ENCODE measurements around the gene SLC22A8.
"Not testable (repeated sequence)": the region's sequence is repeated elsewhere in the genome, so short reads cannot be mapped to it uniquely, and the experiment has no call there.

Gene SLC22A8

DNA sequence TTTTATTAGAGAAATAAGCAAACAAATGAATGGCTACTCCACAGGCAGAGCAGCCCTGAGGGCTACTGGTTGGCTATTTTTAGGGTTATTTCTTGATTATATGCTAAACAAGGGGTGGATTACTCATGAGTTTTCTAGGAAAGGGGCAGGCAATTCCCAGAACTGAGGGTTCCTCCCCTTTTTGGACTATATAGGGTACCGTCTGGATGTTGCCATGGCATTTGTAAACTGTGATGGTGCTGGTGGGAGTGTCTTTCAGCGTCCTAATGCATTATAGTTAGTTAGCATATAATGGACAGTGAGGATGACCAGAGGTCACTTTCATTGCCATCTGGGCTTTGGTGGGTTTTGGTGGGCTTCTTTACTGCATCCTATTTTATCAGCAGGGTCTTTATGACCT is 50.1 kb downstream of the SLC22A8 start:
- Histone ChIP-seq H3K27ac (ENCODE audit: low read depth, low read length) (no peak overlapping the region), H3K36me3 (ENCODE audit: control insufficient read depth in 5 of 5, insufficient read depth in 5 of 5, low read length in 5 of 5) (no peaks in the 10 kb centered on the region)

GRCh38 chr11:62962391-62962790 is 53.2 kb downstream of the SLC22A8 start:
- Histone ChIP-seq H3K27ac (ENCODE audit: low read depth, low read length) (no peak overlapping the region), H3K27me3 (ENCODE audit: control insufficient read depth in 5 of 5, insufficient read depth in 4 of 5, low read length in 5 of 5) (peaks cover 0 to 3% (median 0%) of the 10 kb centered on the region in 5 donors), H3K9ac (ENCODE audit: low read length in 5 of 5) (no peak overlapping the region), H3K36me3 (ENCODE audit: control insufficient read depth in 5 of 5, insufficient read depth in 5 of 5, low read length in 5 of 5) (no peaks in the 10 kb centered on the region), H3K9me3 (ENCODE audit: control insufficient read depth in 5 of 5, low read length in 5 of 5) (no peaks in the 10 kb centered on the region), H3K4me3 (ENCODE audit: low read depth in 1 of 5, low read length in 5 of 5) (no peak overlapping the region), H3K4me1 (ENCODE audit: control insufficient read depth in 5 of 5, insufficient read depth in 5 of 5, low read length in 5 of 5) (peaks cover 2 to 10% (median 9%) of the 10 kb centered on the region in 5 donors)

More for the DNA sequence above, 50.1 kb downstream of the SLC22A8 start:
- H3K4me1 ChIP-seq (ENCODE audit: control insufficient read depth in 5 of 5, insufficient read depth in 5 of 5, low read length in 5 of 5): no peaks in the 10 kb centered on the region
- no peaks in the 10 kb centered on the region for H3K9me3 ChIP-seq (ENCODE audit: control insufficient read depth in 5 of 5, low read length in 5 of 5)
- H3K9ac ChIP-seq (ENCODE audit: low read length in 5 of 5): no peak overlapping the region
- H3K4me3 ChIP-seq (ENCODE audit: low read depth in 1 of 5, low read length in 5 of 5): no peak overlapping the region
- peaks cover 0 to 3% (median 0%) of the 10 kb centered on the region in 5 donors for H3K27me3 ChIP-seq (ENCODE audit: control insufficient read depth in 5 of 5, insufficient read depth in 4 of 5, low read length in 5 of 5)

GRCh38 chr11:62961017-62961570 is 54.5 kb downstream of the SLC22A8 start:
- peaks cover 2 to 10% (median 9%) of the 10 kb centered on the region in 5 donors for H3K4me1 ChIP-seq (ENCODE audit: control insufficient read depth in 5 of 5, insufficient read depth in 5 of 5, low read length in 5 of 5)
- H3K9ac ChIP-seq (ENCODE audit: low read length in 5 of 5): no peak overlapping the region
- no peak overlapping the region for H3K4me3 ChIP-seq (ENCODE audit: low read depth in 1 of 5, low read length in 5 of 5)
- H3K27ac ChIP-seq (ENCODE audit: low read depth, low read length): no peak overlapping the region
- H3K27me3 ChIP-seq (ENCODE audit: control insufficient read depth in 5 of 5, insufficient read depth in 4 of 5, low read length in 5 of 5): peaks cover 0 to 5% (median 0%) of the 10 kb centered on the region in 5 donors
- H3K9me3 ChIP-seq (ENCODE audit: control insufficient read depth in 5 of 5, low read length in 5 of 5): no peaks in the 10 kb centered on the region
- H3K36me3 ChIP-seq (ENCODE audit: control insufficient read depth in 5 of 5, insufficient read depth in 5 of 5, low read length in 5 of 5): no peaks in the 10 kb centered on the region

DNA sequence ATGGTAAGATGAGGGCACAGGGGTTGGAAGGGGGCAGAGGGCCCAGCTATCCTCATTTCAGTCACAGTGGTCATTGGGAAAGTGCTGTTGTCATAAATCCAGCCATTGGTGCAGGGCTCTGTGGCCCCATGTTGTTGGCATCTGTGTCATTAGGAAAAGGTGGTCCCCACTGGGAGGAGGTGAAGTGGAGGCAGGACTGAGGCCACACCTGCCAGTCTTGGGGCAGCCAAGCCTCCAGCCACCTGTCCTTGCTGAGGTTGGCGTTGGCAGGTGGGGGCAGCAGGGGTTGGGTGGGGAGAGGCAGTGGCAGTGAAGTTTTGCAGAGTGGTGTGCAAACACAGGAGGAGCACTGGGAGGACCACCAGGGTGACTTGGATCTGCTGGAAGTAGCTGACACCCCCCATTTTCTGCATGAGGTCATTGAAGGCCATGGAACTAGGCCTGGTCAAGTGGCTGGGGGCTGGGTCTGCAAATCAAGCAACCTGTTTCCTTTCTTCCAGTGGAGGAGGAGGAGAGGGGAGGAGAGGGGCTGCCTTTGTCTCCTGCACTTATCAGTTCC is 56.1 kb downstream of the SLC22A8 start:
- Histone ChIP-seq H3K4me1 (ENCODE audit: control insufficient read depth in 5 of 5, insufficient read depth in 5 of 5, low read length in 5 of 5) (peaks cover 2 to 10% (median 9%) of the 10 kb centered on the region in 5 donors), H3K9me3 (ENCODE audit: control insufficient read depth in 5 of 5, low read length in 5 of 5) (no peaks in the 10 kb centered on the region), H3K27me3 (ENCODE audit: control insufficient read depth in 5 of 5, insufficient read depth in 4 of 5, low read length in 5 of 5) (peaks cover 0 to 4% (median 0%) of the 10 kb centered on the region in 5 donors), H3K36me3 (ENCODE audit: control insufficient read depth in 5 of 5, insufficient read depth in 5 of 5, low read length in 5 of 5) (no peaks in the 10 kb centered on the region), H3K27ac (ENCODE audit: low read depth, low read length) (no peak overlapping the region), H3K9ac (ENCODE audit: low read length in 5 of 5) (no peak overlapping the region), H3K4me3 (ENCODE audit: low read depth in 1 of 5, low read length in 5 of 5) (no peak overlapping the region)

DNA sequence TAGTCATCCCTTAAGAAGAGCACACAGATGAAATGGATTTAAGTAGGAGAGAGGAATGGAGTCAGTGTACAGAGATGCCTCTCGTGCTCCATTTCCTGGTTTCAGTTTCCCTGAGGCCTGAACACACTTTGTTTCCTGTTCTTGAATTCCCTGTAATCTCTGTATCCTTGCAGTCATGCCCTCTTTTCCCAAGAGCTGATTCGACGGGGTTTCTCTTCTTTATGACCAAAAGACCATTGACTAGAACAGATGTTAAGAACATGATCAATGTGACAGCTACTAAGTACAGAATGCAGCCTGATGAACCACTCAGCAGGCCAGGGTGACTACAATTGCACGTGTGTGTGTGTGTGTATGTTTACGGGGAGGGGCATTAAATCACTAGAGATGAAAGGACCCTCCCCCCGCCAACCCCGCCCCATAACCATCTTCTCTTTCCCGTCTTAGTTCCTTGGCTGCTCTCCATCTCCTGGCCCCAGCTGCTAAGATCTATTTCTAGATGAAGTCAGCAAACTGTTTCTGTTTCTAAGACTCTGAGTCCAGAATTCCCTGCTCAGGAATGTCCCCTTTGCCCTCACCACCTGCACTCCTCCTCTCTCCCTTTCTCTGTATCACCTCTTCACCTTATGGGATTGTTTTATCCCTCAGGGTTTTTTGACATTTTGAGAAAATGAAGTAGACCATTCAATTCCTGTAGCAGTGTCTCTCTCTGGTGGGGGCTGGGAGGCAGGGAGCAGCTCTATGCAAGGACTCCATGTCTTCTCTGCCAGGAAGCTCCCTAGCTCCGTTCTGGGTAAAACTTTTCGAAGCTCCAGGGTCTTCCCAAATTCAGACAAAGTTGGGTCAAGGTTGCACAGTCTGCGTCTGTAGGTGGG is 56.9 kb downstream of the SLC22A8 start:
- H3K9ac ChIP-seq (ENCODE audit: low read length in 5 of 5): no peak overlapping the region
- H3K27ac ChIP-seq (ENCODE audit: low read depth, low read length): no peak overlapping the region
- no peaks in the 10 kb centered on the region for H3K9me3 ChIP-seq (ENCODE audit: control insufficient read depth in 5 of 5, low read length in 5 of 5)
- no peak overlapping the region for H3K4me3 ChIP-seq (ENCODE audit: low read depth in 1 of 5, low read length in 5 of 5)
- peaks cover 2 to 10% (median 9%) of the 10 kb centered on the region in 5 donors for H3K4me1 ChIP-seq (ENCODE audit: control insufficient read depth in 5 of 5, insufficient read depth in 5 of 5, low read length in 5 of 5)
- no peaks in the 10 kb centered on the region for H3K36me3 ChIP-seq (ENCODE audit: control insufficient read depth in 5 of 5, insufficient read depth in 5 of 5, low read length in 5 of 5)
- peaks cover 0 to 4% (median 0%) of the 10 kb centered on the region in 5 donors for H3K27me3 ChIP-seq (ENCODE audit: control insufficient read depth in 5 of 5, insufficient read depth in 4 of 5, low read length in 5 of 5)

GRCh38 chr11:62957147-62957546 is 58.5 kb downstream of the SLC22A8 start:
- H3K9me3 ChIP-seq (ENCODE audit: control insufficient read depth in 5 of 5, low read length in 5 of 5): no peaks in the 10 kb centered on the region

DNA sequence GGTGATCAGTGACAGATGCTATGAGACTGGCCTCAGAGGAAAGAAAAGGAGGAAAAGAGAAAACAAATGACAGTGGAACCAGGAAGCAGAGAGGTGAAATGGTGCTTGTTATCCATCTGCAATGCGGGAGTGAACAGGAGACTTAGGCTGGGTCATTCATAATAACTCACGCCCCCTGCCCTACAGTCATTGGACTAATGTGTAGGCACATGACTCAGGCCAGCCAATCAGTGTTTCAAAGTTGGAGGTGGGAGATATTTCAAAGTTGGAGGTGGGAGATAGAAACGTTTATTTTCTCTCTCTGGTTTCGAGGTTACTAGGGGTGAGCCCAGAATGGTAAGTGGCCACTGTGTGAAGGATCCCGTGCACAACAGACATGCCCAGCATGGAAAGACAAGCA is 61.2 kb downstream of the SLC22A8 start:
- Histone ChIP-seq H3K9ac (ENCODE audit: low read length in 5 of 5) (no peak overlapping the region), H3K27ac (ENCODE audit: low read depth, low read length) (no peak overlapping the region), H3K4me3 (ENCODE audit: low read depth in 1 of 5, low read length in 5 of 5) (no peak overlapping the region), H3K36me3 (ENCODE audit: control insufficient read depth in 5 of 5, insufficient read depth in 5 of 5, low read length in 5 of 5) (no peaks in the 10 kb centered on the region), H3K4me1 (ENCODE audit: control insufficient read depth in 5 of 5, insufficient read depth in 5 of 5, low read length in 5 of 5) (peaks cover 2 to 10% (median 9%) of the 10 kb centered on the region in 5 donors), H3K27me3 (ENCODE audit: control insufficient read depth in 5 of 5, insufficient read depth in 4 of 5, low read length in 5 of 5) (peaks cover 0 to 4% (median 0%) of the 10 kb centered on the region in 5 donors), H3K9me3 (ENCODE audit: control insufficient read depth in 5 of 5, low read length in 5 of 5) (no peaks in the 10 kb centered on the region)

More at GRCh38 chr11:62957147-62957546, 58.5 kb downstream of the SLC22A8 start:
- peaks cover 0 to 4% (median 0%) of the 10 kb centered on the region in 5 donors for H3K27me3 ChIP-seq (ENCODE audit: control insufficient read depth in 5 of 5, insufficient read depth in 4 of 5, low read length in 5 of 5)
- H3K36me3 ChIP-seq (ENCODE audit: control insufficient read depth in 5 of 5, insufficient read depth in 5 of 5, low read length in 5 of 5): no peaks in the 10 kb centered on the region
- H3K9ac ChIP-seq (ENCODE audit: low read length in 5 of 5): no peak overlapping the region
- no peak overlapping the region for H3K4me3 ChIP-seq (ENCODE audit: low read depth in 1 of 5, low read length in 5 of 5)
- H3K27ac ChIP-seq (ENCODE audit: low read depth, low read length): no peak overlapping the region
- peaks cover 2 to 10% (median 9%) of the 10 kb centered on the region in 5 donors for H3K4me1 ChIP-seq (ENCODE audit: control insufficient read depth in 5 of 5, insufficient read depth in 5 of 5, low read length in 5 of 5)

- H3K4me1 ChIP-seq (ENCODE audit: control insufficient read depth in 5 of 5, insufficient read depth in 5 of 5, low read length in 5 of 5): peaks cover 0 to 4% (median 3%) of the 10 kb centered on the region in 5 donors
- no peaks in the 10 kb centered on the region for H3K9me3 ChIP-seq (ENCODE audit: control insufficient read depth in 5 of 5, low read length in 5 of 5)
- no peak overlapping the region for H3K27ac ChIP-seq (ENCODE audit: low read depth, low read length)
- no peaks in the 10 kb centered on the region for H3K36me3 ChIP-seq (ENCODE audit: control insufficient read depth in 5 of 5, insufficient read depth in 5 of 5, low read length in 5 of 5)
- H3K9ac ChIP-seq (ENCODE audit: low read length in 5 of 5): no peak overlapping the region
- no peak overlapping the region for H3K4me3 ChIP-seq (ENCODE audit: low read depth in 1 of 5, low read length in 5 of 5)
- peaks cover 0 to 4% (median 0%) of the 10 kb centered on the region in 5 donors for H3K27me3 ChIP-seq (ENCODE audit: control insufficient read depth in 5 of 5, insufficient read depth in 4 of 5, low read length in 5 of 5)
These were observed 61.8 kb downstream of the SLC22A8 start for GRCh38 chr11:62953811-62954210.

GRCh38 chr11:62948765-62949320 is 66.8 kb downstream of the SLC22A8 start:
- Histone ChIP-seq H3K4me3 (ENCODE audit: low read depth in 1 of 5, low read length in 5 of 5) (no peak overlapping the region), H3K4me1 (ENCODE audit: control insufficient read depth in 5 of 5, insufficient read depth in 5 of 5, low read length in 5 of 5) (no peaks in the 10 kb centered on the region), H3K9ac (ENCODE audit: low read length in 5 of 5) (no peak overlapping the region), H3K27ac (ENCODE audit: low read depth, low read length) (no peak overlapping the region), H3K27me3 (ENCODE audit: control insufficient read depth in 5 of 5, insufficient read depth in 4 of 5, low read length in 5 of 5) (no peaks in the 10 kb centered on the region), H3K36me3 (ENCODE audit: control insufficient read depth in 5 of 5, insufficient read depth in 5 of 5, low read length in 5 of 5) (no peaks in the 10 kb centered on the region), H3K9me3 (ENCODE audit: control insufficient read depth in 5 of 5, low read length in 5 of 5) (peaks cover 0 to 5% (median 0%) of the 10 kb centered on the region in 5 donors)

DNA sequence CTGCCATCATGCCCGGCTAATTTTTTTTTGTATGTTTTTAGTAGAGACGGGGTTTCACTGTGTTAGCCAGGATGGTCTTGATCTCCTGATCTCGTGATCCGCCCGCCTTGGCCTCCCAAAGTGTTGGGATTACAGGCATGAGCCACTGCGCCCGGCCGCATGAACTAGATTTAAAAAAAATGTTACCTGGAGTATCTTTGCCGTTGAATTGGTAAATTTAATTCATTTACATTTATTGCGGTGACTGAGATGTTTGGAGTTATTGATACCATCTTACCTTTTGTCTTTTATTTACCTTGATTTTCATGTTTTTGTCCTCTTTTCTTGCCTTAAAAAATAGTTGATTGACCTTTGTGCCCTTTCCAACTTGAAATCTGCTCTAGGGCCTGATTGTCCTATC is 70.1 kb downstream of the SLC22A8 start:
- not testable (repeated sequence) for H3K9me3 ChIP-seq (ENCODE audit: control insufficient read depth in 5 of 5, low read length in 5 of 5); H3K27ac ChIP-seq (ENCODE audit: low read depth, low read length); H3K27me3 ChIP-seq (ENCODE audit: control insufficient read depth in 5 of 5, insufficient read depth in 4 of 5, low read length in 5 of 5); H3K36me3 ChIP-seq (ENCODE audit: control insufficient read depth in 5 of 5, insufficient read depth in 5 of 5, low read length in 5 of 5); H3K9ac ChIP-seq (ENCODE audit: low read length in 5 of 5); H3K4me3 ChIP-seq (ENCODE audit: low read depth in 1 of 5, low read length in 5 of 5); H3K4me1 ChIP-seq (ENCODE audit: control insufficient read depth in 5 of 5, insufficient read depth in 5 of 5, low read length in 5 of 5)

Data from subcutaneous abdominal adipose tissue (tissue), 5 donors.